Measurements from ENCODE around the gene DAZAP1. TPM values are rescaled to one million over a fixed set of nuclear protein-coding genes. Genes with fewer than 3 reads are reported as not detected.

Gene DAZAP1
- polyA plus RNA-seq, 1 donor, result 91.8 TPM

DNA sequence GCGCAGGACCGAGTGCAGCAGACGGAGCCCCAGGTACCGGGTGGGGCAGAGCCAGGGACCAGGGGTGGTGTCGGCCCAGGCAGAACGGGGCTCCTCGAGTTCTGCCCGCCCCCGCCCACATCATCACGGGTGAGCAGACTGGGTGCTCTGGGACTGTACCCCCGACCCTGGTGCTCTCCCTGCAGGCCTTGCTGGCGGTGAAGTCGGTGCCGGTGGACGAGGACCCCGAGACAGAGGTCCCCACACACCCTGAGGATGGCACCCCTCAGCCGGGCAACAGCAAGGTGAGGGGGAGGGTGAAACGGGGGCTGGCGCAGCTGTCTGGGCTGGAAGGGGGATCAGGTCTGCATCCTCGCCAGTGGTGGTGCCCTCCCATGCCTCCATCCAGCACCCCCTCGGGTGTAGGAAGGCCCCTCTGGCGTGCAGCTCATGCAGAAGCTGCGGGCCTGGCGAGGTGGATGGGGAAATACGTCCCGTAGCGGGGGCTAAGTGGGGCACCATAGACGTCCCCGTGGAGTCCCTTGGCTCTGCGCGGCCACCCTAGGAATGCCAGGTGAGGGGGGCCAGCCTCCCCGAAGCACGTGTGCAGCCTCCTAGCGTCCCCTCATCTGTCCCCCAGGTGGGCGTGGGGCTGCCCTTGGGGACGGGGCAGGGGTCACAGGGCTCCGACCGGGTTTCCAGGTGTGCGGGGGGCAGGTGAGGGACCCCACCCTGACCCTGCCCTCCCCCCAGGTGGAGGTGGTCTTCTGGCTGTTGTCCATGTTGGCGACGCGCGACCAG, 48.9 kb downstream of the DAZAP1 start:
- no peak for DNase-seq

DNA sequence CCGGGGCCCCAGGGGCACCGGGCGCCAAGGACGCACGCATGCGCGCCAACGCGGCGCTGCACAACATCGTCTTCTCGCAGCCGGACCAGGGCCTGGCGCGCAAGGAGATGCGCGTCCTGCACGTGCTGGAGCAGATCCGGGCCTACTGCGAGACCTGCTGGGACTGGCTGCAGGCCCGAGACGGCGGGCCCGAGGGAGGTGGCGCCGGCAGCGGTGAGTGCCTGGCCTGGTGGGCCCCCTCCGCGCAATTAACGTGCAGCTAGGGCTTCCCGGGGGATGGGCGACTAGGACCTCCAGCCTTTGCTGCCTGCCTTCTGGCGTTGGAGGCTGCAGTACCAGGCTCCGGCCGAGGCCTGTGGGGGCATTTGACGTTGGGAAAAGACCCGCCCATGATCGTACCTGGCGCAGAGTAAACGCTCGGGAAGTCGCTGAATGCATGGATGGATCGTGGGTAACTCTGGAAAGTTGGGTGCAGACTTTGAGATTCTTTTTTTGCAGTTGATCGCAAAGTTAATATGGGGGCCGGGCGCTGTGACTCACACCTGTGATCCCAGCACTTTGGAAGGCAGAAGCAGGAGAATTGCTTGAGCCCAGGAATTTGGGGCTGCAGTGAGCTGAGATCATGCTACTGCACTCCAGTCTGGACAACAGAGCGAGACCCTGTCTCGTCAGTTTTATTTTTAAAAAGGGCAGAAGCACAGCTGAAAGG, 49.8 kb downstream of the DAZAP1 start:
- DNase-seq, result no peak

DNA sequence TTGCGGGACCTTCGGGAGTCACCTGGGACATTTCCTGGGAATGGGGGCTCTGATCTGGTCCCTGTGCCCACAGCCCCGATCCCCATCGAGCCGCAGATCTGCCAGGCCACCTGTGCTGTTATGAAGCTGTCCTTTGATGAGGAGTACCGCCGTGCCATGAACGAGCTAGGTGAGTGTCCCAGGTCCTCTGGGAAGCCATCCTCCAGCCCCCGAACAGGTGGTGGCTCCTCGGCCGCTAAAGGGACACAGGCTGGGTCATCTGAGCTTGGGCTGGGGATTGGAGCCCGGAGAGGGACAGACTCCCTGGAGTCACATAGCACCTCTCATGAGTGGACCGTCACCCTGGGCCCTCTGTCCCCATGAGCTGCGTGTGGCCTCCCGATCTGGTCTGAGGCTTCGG, 50.5 kb downstream of the DAZAP1 start:
- no peak for DNase-seq

DNA sequence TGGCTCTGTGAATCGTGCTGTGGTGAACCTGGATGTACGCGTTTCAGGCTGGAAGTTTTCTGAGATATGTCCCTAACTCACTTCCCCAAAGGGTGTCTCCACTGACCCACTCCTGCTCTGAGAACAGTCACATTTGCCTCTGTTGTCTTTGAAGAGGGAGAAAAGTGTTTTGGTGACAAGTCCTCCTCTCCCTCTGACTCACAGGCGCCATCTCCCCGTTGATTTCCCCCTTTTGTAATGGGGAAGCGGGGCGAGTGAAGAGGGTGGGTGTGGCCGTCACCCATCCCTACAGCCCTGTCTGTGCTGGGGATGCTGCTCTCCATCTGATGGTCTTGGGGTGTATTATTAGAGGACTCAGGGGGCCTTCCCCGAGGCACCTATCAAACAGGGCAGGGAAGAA, 52.1 kb downstream of the DAZAP1 start:
- DNase-seq, result no peak

DNA sequence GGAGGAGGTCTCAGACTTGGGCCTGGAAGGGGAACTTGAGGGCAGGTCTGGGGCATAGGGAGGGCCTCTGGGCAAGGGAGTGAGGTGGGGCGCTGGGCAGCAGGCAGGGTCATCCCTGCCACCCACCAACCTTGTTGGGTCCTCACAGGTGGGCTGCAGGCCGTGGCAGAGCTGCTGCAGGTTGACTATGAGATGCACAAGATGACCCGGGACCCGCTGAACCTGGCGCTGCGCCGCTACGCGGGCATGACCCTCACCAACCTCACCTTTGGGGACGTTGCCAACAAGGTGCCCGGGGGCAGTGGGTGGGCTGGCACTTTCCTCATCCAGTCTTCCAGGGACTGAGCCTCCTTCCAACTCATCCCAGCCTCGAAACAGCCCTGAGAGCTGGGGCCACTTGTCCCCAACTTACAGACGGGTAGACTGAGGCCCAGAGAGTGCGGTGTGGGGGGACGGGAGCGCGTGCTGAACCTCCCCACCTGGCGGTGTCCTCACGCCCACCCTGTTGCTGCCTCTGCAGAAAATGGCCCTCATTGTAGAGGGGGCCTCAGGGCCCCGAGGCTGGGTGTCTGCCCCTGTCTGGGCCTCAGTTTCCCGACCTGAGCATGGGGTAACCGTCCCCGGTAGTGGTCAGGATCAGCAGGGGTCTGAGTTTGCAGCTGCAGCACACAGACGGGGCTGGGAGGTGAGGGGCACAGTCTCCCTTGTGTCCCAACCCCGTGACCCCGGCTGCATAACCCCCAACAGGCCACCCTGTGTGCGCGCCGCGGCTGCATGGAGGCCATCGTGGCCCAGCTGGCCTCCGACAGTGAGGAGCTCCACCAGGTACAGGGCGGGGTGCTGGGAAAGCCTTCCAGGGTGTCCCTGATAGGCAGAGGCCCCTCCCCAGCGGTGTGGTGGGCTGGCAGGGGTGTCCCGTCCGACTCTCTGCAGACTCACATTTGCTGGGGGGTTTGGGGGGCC, 52.9 kb downstream of the DAZAP1 start:
- no peak for DNase-seq

DNA sequence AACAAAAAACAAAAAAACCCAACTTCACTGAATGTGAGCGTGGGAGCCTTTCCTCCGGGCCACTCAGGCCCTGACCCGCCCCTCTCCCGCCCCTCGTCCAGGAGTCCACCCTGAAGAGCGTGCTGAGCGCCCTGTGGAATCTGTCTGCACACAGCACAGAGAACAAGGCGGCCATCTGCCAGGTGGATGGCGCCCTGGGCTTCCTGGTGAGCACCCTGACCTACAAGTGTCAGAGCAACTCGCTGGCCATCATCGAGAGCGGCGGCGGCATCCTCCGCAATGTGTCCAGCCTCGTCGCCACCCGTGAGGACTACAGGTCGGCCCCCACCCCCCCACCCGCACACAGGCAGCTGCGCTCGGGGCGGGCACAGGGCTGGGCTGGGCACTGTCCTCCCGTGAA, 54.5 kb downstream of the DAZAP1 start:
- DNase-seq, result no peak

DNA sequence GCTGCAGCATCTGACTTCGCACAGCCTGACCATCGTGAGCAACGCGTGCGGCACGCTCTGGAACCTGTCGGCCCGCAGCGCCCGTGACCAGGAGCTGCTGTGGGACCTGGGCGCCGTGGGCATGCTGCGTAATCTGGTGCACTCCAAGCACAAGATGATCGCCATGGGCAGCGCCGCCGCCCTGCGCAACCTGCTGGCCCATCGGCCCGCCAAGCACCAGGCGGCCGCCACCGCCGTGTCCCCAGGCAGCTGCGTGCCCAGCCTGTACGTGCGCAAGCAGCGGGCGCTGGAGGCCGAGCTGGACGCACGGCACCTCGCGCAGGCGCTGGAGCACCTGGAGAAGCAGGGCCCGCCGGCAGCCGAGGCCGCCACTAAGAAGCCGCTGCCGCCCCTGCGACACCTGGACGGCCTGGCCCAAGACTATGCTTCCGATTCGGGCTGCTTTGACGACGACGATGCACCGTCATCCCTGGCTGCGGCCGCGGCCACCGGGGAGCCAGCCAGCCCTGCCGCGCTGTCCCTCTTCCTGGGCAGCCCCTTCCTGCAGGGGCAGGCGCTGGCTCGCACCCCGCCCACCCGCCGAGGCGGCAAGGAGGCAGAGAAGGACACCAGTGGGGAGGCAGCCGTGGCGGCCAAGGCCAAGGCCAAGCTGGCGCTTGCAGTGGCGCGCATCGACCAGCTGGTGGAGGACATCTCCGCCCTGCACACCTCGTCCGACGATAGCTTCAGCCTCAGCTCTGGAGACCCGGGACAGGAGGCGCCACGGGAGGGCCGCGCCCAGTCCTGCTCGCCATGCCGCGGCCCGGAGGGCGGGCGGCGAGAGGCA, 58.0 kb downstream of the DAZAP1 start:
- DNase-seq, result no peak

DNA sequence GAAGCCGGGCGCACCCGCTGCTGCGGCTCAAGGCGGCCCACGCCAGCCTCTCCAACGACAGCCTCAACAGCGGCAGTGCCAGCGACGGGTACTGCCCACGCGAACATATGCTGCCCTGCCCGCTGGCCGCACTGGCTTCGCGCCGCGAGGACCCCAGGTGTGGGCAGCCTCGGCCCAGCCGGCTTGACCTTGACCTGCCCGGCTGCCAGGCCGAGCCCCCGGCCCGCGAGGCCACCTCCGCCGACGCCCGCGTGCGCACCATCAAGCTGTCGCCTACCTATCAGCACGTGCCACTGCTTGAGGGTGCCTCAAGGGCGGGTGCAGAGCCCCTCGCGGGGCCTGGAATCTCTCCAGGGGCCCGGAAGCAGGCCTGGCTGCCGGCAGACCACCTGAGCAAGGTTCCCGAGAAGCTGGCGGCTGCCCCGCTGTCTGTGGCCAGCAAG, 58.7 kb downstream of the DAZAP1 start:
- no peak for DNase-seq

DNA sequence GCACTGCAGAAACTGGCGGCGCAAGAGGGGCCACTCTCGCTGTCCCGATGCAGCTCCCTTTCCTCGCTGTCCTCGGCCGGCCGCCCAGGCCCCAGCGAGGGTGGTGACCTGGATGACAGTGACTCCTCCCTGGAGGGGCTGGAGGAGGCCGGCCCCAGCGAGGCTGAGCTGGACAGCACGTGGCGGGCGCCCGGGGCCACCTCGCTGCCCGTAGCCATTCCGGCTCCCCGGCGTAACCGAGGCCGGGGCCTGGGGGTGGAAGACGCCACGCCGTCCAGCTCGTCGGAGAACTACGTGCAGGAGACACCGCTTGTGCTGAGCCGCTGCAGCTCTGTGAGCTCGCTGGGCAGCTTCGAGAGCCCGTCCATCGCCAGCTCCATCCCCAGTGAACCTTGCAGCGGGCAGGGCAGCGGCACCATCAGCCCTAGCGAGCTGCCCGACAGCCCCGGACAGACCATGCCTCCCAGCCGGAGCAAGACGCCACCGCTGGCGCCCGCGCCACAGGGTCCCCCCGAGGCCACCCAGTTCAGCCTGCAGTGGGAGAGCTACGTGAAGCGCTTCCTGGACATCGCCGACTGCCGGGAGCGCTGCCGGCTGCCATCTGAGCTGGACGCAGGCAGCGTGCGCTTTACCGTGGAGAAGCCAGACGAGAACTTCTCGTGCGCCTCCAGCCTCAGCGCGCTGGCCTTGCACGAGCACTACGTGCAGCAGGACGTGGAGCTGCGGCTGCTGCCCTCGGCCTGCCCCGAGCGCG, 59.3 kb downstream of the DAZAP1 start:
- DNase-seq, result no peak

DNA sequence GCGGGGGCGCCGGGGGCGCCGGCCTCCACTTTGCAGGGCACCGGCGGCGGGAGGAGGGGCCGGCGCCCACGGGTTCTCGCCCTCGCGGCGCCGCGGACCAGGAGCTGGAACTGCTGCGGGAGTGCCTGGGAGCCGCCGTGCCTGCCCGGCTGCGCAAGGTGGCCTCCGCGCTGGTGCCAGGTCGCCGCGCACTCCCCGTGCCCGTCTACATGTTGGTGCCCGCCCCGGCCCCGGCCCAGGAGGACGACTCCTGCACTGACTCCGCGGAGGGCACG, 59.8 kb downstream of the DAZAP1 start:
- DNase-seq, result no peak

DNA sequence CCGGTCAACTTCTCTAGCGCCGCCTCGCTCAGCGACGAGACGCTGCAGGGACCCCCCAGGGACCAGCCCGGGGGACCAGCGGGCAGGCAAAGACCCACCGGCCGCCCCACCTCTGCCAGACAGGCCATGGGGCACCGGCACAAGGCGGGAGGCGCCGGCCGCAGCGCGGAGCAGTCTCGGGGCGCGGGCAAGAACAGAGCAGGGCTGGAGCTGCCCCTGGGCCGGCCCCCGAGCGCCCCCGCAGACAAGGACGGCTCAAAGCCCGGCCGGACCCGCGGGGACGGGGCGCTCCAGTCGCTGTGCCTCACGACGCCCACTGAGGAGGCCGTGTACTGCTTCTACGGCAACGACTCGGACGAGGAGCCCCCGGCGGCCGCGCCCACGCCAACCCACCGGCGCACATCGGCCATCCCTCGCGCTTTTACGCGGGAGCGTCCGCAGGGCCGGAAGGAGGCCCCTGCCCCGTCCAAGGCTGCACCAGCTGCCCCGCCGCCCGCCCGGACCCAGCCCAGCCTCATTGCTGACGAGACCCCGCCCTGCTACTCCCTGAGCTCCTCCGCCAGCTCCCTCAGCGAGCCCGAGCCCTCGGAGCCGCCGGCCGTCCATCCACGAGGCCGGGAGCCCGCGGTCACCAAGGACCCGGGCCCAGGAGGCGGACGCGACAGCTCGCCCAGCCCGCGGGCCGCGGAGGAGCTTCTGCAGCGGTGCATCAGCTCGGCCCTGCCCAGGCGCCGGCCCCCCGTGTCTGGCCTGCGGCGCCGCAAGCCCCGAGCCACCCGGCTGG, 60.3 kb downstream of the DAZAP1 start:
- DNase-seq, result no peak

DNA sequence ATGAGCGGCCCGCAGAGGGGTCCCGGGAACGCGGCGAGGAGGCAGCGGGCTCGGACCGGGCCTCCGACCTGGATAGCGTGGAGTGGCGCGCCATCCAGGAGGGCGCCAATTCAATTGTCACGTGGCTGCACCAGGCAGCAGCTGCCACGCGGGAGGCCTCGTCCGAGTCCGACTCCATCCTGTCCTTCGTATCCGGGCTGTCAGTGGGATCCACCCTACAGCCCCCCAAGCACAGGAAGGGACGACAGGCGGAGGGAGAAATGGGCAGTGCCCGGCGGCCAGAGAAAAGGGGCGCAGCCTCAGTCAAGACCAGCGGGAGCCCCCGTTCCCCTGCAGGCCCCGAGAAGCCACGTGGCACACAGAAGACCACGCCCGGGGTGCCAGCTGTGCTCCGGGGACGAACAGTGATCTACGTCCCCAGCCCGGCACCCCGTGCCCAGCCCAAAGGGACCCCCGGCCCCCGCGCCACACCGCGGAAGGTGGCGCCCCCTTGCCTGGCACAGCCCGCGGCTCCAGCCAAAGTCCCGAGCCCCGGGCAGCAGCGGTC, 61.0 kb downstream of the DAZAP1 start:
- DNase-seq, result no peak

DNA sequence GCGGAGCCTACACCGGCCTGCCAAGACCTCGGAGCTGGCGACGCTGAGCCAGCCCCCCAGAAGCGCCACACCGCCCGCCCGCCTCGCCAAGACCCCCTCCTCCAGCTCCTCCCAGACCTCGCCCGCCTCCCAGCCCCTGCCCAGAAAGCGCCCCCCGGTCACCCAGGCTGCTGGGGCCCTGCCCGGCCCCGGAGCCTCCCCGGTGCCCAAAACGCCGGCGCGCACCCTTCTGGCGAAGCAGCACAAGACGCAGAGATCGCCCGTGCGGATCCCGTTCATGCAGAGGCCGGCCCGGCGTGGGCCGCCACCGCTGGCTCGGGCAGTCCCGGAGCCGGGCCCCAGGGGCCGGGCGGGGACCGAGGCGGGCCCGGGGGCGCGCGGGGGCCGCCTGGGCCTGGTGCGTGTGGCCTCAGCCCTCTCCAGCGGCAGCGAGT, 61.5 kb downstream of the DAZAP1 start:
- no peak for DNase-seq

DNA sequence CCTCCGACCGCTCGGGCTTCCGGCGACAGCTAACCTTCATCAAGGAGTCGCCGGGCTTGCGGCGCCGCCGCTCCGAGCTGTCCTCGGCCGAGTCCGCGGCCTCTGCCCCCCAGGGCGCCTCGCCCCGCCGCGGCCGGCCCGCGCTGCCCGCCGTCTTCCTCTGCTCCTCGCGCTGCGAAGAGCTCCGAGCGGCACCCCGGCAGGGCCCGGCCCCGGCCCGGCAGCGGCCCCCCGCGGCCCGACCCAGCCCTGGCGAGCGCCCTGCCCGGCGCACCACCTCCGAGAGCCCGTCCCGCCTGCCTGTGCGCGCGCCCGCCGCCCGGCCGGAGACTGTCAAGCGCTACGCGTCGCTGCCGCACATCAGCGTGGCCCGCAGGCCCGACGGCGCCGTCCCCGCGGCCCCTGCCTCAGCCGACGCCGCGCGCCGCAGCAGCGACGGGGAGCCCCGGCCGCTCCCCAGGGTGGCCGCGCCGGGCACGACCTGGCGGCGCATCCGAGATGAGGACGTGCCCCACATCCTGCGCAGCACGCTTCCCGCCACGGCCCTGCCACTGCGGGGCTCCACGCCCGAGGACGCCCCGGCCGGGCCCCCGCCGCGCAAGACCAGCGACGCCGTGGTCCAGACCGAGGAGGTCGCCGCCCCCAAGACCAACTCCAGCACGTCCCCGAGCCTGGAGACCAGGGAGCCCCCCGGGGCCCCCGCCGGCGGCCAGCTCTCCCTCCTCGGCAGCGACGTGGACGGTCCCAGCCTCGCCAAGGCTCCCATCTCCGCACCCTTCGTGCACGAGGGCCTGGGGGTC, 62.1 kb downstream of the DAZAP1 start:
- no peak for DNase-seq

DNA sequence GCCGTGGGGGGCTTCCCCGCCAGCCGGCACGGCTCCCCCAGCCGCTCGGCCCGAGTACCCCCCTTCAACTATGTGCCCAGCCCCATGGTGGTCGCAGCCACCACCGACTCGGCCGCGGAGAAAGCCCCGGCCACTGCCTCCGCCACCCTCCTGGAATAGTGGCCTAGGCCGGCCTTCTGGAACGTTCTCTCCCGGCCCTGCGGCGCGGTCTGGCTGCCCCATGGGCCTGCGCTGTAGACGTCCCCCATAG, 62.6 kb downstream of the DAZAP1 start:
- DNase-seq, result no peak

DNA sequence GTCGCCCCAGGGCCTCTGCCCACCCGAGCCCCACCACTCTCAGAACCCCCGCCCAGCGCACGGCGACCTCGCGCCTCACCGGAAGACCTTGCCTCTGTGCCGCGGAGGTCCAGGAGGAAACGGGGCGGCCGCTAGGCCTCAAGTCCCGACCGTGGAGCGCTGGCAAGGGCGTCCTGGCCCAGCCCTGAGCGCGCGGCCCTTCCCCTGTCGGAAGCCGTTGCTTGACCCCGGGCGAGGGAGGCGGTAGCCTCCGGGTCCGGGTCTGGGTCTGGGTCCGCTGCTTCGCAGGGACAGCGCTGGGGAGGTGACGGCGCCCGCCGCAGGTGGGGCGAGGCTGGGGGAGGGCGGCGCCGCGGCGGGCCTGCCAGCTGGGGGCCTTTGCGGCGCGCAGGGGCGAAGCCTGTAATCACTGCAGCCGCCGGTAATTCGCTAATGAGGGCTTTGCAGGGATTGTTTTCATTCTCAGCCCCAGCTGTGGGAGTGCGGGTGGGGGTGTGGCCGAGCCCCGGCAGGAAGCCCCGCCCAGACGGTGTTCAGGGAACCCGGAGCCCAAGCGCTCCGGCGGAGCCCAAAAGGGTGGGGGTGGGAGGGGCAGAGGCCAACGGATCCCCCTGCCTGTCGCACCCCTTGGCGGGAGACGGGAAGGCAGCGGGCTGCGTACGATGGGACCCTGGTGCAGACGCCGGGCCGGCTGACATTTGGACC, 63.1 kb downstream of the DAZAP1 start:
- no peak for DNase-seq

DNA sequence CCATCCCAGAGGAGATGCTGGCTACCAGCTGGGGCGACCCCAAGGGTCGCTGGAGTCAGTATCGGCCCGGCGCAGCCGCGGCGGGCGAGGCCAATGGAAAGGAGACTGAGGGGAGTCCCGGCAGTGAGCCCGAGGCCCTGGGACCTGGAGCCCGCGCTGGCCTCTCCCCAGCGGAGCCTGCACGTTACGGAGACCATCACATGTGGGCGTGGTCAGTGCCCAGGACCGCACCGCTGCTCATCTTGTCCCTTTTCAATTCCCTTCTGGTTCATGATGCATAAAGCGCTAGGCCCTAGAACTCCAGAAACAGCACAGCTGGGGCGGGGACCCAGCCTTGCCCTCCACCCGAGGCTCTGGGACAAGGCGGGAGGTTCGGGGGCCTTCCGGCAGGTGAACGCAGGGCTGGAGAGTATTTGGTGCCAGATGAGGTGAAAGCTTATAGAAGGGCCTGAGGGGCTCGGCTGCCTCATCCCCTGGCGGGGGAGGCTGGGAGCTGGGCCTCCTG, 63.7 kb downstream of the DAZAP1 start:
- DNase-seq, result no peak

DNA sequence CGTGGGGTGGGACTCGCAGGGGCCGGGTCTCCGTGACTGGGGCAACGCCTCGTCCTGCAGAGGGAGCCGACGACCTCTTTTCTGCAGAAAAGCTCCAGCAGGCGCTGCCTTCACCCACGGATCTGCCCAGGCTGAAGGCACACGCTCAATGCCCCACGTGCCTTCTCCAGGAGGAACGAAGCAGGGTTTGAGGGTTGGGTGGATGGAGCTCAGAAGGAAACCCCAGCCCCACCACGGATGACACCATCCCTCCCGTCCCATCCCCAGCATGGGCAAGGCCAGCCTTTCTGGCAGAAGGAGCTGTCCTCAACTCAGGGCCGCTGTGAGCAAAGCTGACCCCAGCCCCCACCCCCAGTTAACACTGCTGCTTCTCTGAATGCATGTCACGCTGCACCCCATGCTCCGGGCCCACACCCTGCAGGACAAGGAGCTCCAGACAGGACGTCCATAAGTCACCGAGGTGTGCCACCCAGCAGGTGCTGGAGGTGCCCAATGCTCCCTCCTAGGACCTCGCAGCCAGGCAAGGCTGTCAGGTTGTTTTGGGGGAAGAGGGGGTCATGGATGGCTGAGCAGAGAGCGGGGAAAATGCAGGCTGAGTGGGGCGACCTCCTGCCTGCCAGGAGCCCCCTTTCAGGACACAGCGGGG, 64.3 kb downstream of the DAZAP1 start:
- DNase-seq, result no peak
